Activated gamma-delta T cell treated with anti-CD3 and anti-CD28 coated beads, Interleukin-2, amount 50 U/mL, for 16 hours (primary cell): Measurements from ENCODE around the gene PCGF3.
A peak's percentile ranks its signal among the peaks of the same experiment; 100 is the strongest.
"Not testable (repeated sequence)": the region's sequence is repeated elsewhere in the genome, so short reads cannot be mapped to it uniquely, and the experiment has no call there.

Source experiments
- DNase-seq: peaks from one replicate; pipeline ENCODE4 v3.0.0-alpha.2; 2020; ENCODE audit warnings: low read depth

PCGF3 gene

DNA sequence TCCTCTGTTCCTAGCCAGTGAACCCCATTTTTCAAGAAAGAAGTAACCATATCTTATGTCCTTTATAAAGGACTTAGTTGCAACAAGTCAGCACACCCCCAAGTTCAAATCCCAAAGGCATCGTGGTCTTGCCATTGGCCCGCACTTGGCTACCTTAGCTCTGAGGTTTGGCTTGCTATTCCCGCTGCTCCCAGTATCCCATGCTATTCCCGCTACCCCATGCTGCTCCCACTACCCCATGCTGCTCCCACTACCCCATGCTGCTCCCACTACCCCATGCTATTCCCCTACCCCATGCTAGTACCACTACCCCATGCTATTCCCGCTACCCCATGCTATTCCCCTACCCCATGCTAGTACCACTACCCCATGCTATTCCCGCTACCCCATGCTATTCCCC lies 37.4 kb upstream of the PCGF3 start:
- not testable (repeated sequence) for DNase-seq

DNA sequence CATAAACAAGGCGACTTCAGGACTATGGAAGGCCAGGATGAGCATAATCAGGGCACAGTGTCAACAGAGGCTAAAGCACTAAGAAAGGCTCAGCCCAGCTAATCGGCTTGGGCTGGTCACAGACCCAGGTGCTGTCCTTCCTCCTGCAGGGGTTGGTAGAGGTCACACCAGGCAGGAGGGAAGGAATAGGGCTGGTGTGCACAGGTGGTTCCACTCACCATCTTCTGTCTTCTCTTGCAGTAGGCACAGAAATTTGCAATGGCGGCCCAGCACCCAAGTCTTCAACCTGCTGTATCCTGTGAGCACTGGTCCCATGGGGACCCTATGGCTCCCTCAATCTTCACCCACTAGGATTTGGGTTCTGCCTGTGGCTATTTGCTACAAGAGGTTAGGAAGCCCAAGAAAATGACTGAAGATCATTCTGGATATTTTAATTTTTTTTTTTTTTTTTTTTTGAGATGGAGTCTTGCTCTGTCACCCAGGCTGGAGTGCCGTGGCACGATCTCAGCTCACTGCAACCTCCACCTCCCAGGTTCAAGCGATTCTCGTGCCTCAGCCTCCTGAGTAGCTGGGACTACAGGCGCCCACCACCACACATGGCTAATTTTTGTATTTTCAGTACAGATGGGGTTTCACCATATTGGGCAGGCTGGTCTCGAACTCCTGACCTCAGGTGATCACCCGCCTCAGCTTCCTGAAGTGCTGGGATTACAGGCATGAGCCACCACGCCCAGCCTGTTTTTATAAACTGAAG lies 35.6 kb upstream of the PCGF3 start:
- DNase-seq, result not testable (repeated sequence)

- DNase-seq, result no peak
Measured at GRCh38 chr4:671769-672168, 33.9 kb upstream of the PCGF3 start.

DNA sequence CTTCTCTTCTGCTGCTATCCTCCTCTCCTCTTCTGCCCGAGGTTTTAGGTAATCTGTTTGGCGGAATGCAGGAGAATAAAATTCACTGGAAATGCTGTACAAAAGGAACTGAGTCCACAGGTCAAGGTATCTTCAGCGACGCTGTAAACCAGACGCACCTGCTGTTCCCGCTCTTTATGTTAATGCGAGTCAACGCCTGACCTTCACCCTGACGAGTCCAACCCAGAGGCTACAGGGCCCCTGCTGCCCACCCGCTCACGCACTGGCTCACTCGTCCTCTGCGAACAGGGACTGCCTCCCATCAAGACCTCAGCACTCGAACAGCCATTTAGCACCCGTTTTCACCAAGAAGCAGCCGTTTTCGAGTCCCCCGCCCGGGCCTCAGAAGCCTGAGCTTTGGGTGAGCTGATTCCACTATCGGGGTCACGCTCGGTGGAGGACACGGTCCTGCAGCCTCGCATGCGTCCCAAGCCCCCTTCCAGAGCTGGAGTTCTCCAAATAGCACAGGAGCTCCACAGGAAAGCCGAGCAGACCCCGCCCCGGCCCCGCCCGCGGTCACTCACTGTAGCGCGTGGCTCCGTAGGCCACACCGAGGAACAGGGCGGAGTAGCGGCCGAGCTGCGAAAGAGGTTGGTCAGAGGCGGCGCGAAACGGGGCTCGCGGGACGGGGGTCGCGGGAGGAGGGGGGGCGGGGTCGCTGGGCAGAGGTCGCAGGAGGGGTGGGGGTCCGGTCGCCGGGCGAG lies 32.1 kb upstream of the PCGF3 start:
- DNase-seq, result no peak

DNA sequence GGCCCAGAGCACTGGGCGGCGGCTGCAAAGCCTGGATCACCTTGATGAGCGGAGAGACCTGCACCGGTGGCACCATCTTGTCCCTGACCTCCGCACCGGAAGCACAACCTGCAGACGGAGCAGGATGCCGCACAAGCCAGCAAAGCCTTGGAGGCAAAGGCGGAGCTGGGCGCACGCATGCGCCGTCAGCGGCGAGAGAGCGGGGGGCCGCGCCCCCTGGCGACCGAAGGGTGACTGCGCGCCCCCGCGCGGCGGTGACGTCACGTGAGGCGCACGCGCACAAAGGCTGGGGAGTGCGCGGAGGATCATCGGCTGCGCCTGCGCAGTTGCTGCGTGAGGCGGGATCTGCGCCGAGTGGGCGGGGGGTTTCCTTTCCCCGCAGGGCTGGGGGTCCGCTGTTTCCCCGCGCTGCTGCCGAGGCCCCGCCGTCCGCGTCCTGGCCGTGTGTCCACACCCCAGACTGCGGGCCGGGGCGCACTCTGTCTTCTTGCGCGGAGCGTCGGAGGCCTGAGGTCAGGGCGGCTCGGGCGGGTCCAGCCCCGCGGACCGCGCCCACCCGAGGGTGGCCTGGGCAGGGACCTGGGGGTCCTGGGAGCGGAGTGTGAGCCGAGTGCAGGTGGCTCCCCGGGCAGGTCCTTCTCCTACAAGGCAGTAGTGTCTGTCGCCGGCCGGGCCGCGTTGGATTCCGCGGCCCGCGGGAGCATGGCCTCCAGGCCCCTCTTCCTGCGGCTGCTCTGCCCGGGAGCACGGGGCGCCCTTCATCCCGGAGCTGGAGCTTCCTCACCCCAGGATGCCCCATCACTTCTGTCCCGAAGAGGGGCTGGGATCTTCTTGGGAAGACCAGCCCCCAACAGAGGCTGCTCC lies 31.2 kb upstream of the PCGF3 start, which contains the start of the genes ATP5ME and MYL5:
Gene ATP5ME, minus strand, starts transcription at position 105 of the 864 bp plus-strand sequence. Its CDS starts 29 bp downstream, at position 76.
Gene MYL5, plus strand, starts transcription at position 371 of the 864 bp plus-strand sequence. CDS start 3,485 bp downstream, outside the sequence.
- DNase-seq, result peak; percentile 95

DNA sequence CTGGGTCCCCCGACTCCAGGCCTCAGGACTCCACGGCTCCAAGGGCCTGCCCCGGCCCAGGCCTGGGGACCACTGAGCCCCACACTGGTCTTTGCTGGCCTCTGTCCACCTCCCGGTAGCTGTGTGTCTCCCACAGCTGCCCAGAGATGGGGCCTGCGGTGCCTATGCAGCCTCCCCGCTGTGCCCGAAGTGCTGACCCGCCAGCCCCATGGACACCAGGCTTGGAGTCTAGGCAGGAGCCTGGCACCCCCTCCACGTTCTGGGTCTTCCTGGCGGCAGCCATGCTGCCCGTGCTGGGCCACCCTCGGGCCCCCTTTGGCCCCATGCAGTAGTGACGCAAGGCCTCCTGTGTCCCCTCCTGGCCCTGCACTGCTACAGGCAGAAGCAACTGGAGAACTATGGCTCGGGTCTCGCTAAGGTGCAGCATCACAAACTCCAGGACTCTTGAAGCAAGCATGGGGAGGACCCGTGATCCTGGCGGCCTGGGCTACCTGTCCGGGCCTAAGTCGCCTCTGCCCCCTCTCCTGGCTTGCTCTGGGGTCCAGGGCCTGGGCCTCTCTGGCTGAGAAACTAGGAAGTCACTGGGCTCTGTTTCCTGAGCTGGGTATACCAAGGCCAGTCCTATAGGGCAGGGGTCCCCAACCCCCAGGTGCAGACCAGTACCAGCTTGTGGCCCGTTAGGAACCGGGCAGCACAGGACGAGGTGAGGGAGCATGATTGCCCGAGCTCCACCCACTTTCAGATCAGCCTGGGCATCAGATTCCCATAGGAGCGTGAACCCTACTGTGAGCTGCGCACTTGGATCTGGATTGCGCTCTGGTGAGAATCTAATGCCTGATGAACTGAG lies 30.4 kb upstream of the PCGF3 start:
- DNase-seq, result no peak

GRCh38 chr4:675980-676870 lies 29.4 kb upstream of the PCGF3 start:
- no peak for DNase-seq

GRCh38 chr4:676871-677235 lies 28.8 kb upstream of the PCGF3 start:
- DNase-seq, result no peak

GRCh38 chr4:677431-678293 lies 28.0 kb upstream of the PCGF3 start:
- DNase-seq, result no peak

- no peak for DNase-seq
Measured at GRCh38 chr4:678331-679103, 27.1 kb upstream of the PCGF3 start.

DNA sequence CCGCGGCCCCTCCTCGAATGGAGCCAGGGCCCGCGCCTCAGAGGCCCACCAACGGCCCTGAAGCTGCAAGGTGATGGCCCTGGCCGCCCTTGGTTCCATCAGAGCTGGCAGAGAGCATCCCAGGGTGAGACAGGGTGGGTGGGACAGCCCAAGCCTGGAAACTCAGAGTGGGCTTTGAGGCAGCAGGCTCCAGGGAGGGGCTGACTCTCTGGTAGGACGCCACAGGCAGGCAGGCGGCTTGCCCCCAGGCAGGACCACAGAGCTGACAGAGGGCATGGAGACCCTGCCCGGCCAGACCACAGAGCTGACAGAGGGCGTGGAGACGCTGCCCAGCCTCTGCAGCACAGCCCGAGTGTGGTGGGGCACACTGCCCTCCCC lies 26.5 kb upstream of the PCGF3 start:
- no peak for DNase-seq

GRCh38 chr4:679629-680028 lies 26.0 kb upstream of the PCGF3 start:
- DNase-seq, result no peak

GRCh38 chr4:680091-680490 lies 25.5 kb upstream of the PCGF3 start:
- DNase-seq, result no peak

DNA sequence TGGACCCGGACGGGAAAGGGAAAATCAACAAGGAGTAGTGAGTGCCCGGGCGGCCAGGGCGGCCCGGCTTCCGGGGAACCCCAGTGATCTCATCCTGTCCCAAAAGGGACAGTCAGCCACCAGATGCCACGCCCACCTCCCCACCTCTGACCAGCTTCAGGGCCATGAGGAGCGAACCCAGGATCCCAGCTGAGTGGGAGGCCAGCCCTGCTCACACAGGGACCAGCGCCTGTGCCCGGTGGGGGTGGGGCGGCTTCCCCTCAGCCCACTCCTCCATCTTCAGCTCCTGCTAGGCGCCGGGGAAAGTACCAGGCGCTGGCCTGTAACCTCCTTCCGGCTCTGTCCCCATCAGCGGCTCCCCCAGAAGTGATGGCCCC lies 25.1 kb upstream of the PCGF3 start:
- DNase-seq, result no peak

- DNase-seq, result peak; percentile 45
Measured at GRCh38 chr4:680928-681645, 24.5 kb upstream of the PCGF3 start.

DNA sequence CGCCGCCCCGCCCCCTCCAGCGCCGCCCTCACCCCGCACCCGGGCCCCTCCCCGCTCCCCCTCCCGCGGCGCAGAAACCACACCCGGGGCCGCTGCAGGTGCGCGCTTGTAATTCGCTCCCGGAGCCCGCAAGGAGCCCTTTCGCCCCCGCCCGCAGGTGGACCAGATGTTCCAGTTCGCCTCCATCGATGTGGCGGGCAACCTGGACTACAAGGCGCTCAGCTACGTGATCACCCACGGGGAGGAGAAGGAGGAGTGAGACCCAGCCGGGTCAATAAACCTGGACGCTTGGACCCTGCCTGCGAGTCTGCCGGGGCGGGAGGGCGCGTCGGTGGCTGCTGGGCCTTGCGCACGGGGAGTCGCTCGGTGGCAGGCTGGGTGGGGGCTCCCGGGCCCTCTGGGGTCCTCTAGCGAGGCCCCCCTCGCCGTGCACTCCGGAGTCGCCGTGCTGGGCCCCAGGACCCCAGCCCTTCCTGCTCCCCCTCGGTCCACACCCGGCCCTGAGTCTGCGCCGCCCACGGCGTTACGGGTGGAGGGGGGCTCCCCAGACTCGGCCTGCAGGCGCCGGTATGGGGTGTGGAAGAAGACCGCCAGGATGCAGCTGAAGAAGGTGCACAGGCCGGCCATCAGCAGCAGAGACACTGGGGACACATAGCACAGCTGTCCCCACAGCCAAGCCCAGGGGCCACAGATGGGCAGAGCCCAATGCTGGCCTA lies 23.7 kb upstream of the PCGF3 start:
- DNase-seq, result no peak

DNA sequence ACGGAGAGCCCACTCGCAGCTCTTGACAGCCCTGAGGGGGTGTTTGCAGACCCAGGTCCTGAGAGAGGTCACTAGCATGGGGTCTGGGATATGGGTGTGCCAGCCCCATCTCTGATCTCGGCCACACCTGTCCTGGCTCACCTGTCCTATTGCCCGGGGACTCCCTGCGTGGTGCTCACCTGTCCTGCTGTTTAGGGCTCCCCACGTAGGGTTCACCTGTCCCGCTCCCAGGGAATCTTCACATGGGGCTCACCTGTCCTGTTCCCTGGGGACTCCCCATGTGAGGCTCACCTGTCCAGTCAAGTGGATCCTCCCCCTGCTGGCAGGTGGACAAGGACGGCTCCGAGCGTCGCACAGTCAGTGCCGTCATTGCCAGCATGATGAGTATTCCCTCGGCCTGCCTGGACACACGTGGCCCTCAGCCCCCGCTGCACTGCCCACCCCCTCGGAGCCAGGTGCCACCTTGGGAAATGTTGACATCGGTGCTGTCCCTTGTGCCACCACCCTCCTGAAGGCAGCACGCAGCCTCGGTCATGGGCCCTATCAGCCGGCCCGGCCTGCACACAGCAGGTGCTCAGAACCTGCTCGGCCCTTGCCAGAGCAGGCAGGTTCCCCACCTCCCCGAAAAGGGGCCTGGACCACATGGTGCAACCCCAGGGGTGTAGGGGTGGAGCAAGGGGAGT lies 23.0 kb upstream of the PCGF3 start:
- DNase-seq, result no peak
